Gastroesophageal sphincter (tissue), 3 donors: ENCODE results near the gene BBS12.

ENCODE experiments used
- EP300 ChIP-seq: sonication (generic); formaldehyde crosslinking; IDR thresholded peaks from one replicate; pipeline ENCODE4 v1.6.1; 2017; ENCODE audit warnings: antibody characterized with exemption, mild to moderate bottlenecking
- POLR2A ChIP-seq, 2 donors: fragments of 450-650 bp; IDR thresholded peaks; one replicate each; pipeline ENCODE4 v1.6.1; 2017; ENCODE audit warnings: antibody characterized with exemption in 2 of 2, mild to moderate bottlenecking in 2 of 2, moderate library complexity in 1 of 2
- TF ChIP-seq, protein P1 (sequence below), 4 experiments: fragments of 200-600 bp in 2 of 4; fragments of 450-650 bp in 2 of 4; sonication (generic) in 1 of 4; IDR thresholded peaks; one replicate each; pipeline ENCODE4 v1.5.1; 2017 to 2019; ENCODE audit warnings: antibody characterized with exemption in 4 of 4, mild to moderate bottlenecking in 2 of 4, moderate library complexity in 2 of 4

DNA sequence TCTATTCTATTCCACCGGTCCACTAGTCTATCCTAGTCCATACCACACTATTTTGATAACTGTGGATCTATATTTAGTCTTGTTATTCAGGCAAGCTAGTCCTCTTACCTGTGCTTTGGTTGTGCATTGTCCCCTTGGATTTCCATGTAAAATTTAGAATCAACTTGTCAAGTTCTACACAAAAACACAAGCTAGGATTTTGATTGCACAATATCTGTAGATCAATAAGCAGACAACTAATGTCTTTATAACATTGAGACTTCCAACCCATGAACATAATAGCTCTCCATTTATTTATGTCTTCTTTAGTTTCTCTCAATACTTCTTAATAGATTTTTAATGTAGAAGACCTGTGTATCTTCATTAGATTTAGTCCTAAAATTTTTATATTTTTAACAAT is 10.2 kb upstream of the BBS12 start:
- no peak for TF ChIP-seq POLR2A (IDR thresholded peaks at IDR 0.05)
- TF ChIP-seq, protein P1, sequence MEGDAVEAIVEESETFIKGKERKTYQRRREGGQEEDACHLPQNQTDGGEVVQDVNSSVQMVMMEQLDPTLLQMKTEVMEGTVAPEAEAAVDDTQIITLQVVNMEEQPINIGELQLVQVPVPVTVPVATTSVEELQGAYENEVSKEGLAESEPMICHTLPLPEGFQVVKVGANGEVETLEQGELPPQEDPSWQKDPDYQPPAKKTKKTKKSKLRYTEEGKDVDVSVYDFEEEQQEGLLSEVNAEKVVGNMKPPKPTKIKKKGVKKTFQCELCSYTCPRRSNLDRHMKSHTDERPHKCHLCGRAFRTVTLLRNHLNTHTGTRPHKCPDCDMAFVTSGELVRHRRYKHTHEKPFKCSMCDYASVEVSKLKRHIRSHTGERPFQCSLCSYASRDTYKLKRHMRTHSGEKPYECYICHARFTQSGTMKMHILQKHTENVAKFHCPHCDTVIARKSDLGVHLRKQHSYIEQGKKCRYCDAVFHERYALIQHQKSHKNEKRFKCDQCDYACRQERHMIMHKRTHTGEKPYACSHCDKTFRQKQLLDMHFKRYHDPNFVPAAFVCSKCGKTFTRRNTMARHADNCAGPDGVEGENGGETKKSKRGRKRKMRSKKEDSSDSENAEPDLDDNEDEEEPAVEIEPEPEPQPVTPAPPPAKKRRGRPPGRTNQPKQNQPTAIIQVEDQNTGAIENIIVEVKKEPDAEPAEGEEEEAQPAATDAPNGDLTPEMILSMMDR (IDR thresholded peaks at IDR 0.05) = no peak
- no peak for TF ChIP-seq EP300
